Measurements from ENCODE around the gene JARID2.

Gene JARID2

GRCh38 chr6:15350386-15351083 lies 104.7 kb downstream of the JARID2 start:
- DNase-seq (ENCODE audit: low read depth in 3 of 3, low spot score in 1 of 3) = no peak

- no peak for DNase-seq (ENCODE audit: low read depth in 3 of 3, low spot score in 1 of 3)
These were observed 105.8 kb downstream of the JARID2 start for GRCh38 chr6:15351631-15352030.

GRCh38 chr6:15352220-15352619 lies 106.4 kb downstream of the JARID2 start:
- no peak for DNase-seq (ENCODE audit: low read depth in 3 of 3, low spot score in 1 of 3)

- no peak for DNase-seq (ENCODE audit: low read depth in 3 of 3, low spot score in 1 of 3)
These were observed 107.0 kb downstream of the JARID2 start for GRCh38 chr6:15352845-15353244.

- DNase-seq (ENCODE audit: low read depth in 3 of 3, low spot score in 1 of 3) = no peak
These were observed 109.8 kb downstream of the JARID2 start for GRCh38 chr6:15355683-15356099.

GRCh38 chr6:15356179-15356578 lies 110.3 kb downstream of the JARID2 start:
- no peak for DNase-seq (ENCODE audit: low read depth in 3 of 3, low spot score in 1 of 3)

- no peak for DNase-seq (ENCODE audit: low read depth in 3 of 3, low spot score in 1 of 3)
These were observed 111.1 kb downstream of the JARID2 start for GRCh38 chr6:15356937-15357336.

GRCh38 chr6:15357782-15358181 lies 111.9 kb downstream of the JARID2 start:
- no peak for DNase-seq (ENCODE audit: low read depth in 3 of 3, low spot score in 1 of 3)

- DNase-seq (ENCODE audit: low read depth in 3 of 3, low spot score in 1 of 3) = no peak
These were observed 112.9 kb downstream of the JARID2 start for GRCh38 chr6:15358579-15359327.

- DNase-seq (ENCODE audit: low read depth in 3 of 3, low spot score in 1 of 3) = no peak
These were observed 113.5 kb downstream of the JARID2 start for GRCh38 chr6:15359335-15359862.

- DNase-seq (ENCODE audit: low read depth in 3 of 3, low spot score in 1 of 3) = no peak
These were observed 114.4 kb downstream of the JARID2 start for GRCh38 chr6:15360300-15360699.

- DNase-seq (ENCODE audit: low read depth in 3 of 3, low spot score in 1 of 3) = no peak
These were observed 115.3 kb downstream of the JARID2 start for GRCh38 chr6:15361197-15361596.

- no peak for DNase-seq (ENCODE audit: low read depth in 3 of 3, low spot score in 1 of 3)
These were observed 116.6 kb downstream of the JARID2 start for GRCh38 chr6:15362274-15363160.

GRCh38 chr6:15363164-15363522 lies 117.3 kb downstream of the JARID2 start:
- no peak for DNase-seq (ENCODE audit: low read depth in 3 of 3, low spot score in 1 of 3)

GRCh38 chr6:15363523-15364400 lies 117.9 kb downstream of the JARID2 start:
- no peak for DNase-seq (ENCODE audit: low read depth in 3 of 3, low spot score in 1 of 3)

- DNase-seq (ENCODE audit: low read depth in 3 of 3, low spot score in 1 of 3) = no peak
These were observed 118.7 kb downstream of the JARID2 start for GRCh38 chr6:15364401-15365037.

- DNase-seq (ENCODE audit: low read depth in 3 of 3, low spot score in 1 of 3) = no peak
These were observed 119.4 kb downstream of the JARID2 start for GRCh38 chr6:15365273-15365687.

- no peak for DNase-seq (ENCODE audit: low read depth in 3 of 3, low spot score in 1 of 3)
These were observed 120.2 kb downstream of the JARID2 start for GRCh38 chr6:15366003-15366535.

GRCh38 chr6:15366879-15367278 lies 121.0 kb downstream of the JARID2 start:
- no peak for DNase-seq (ENCODE audit: low read depth in 3 of 3, low spot score in 1 of 3)

GRCh38 chr6:15368186-15368585 lies 122.3 kb downstream of the JARID2 start:
- no peak for DNase-seq (ENCODE audit: low read depth in 3 of 3, low spot score in 1 of 3)

All from stimulated activated CD4-positive, alpha-beta T cell treated with anti-CD3 and anti-CD28 coated beads, TNF-alpha, amount 100 ng/mL, for 1 hour (primary cell).